H1 (cell line): ENCODE data around the gene LDLRAD3. TPM values are rescaled to one million over a fixed set of nuclear protein-coding genes. Genes with fewer than 3 reads are reported as not detected.

Experiments
- GABPA ChIP-seq: IDR thresholded peaks from 2 replicates; pipeline ENCODE4 v1.6.1; 2011; ENCODE audit warnings: mild to moderate bottlenecking, low read length, moderate library complexity, borderline replicate concordance; ENCODE audit not compliant: insufficient read depth
- MAFK ChIP-seq: IDR thresholded peaks from 2 replicates; pipeline ENCODE4 v1.6.1; 2012; ENCODE audit warnings: low read depth, mild to moderate bottlenecking, improper control_type of control experiment, low read length
- PHF8 ChIP-seq: fragments of 200-600 bp; sonication (generic); conservative IDR thresholded peaks from 2 replicates; pipeline ENCODE4 v1.7.1; 2012; ENCODE audit warnings: low read depth, mild to moderate bottlenecking, inconsistent platforms, low read length, moderate library complexity
- RXRA ChIP-seq: IDR thresholded peaks from 2 replicates; pipeline ENCODE4 v1.6.1; 2011; ENCODE audit warnings: low read depth, mild to moderate bottlenecking, low read length, moderate library complexity; ENCODE audit not compliant: insufficient read depth
- SIX5 ChIP-seq: IDR thresholded peaks from 2 replicates; pipeline ENCODE4 v1.6.1; 2011; ENCODE audit warnings: mild to moderate bottlenecking, low read depth, low read length
- polyA plus RNA-seq, 7 experiments: library from polyadenylated mRNA; depleted of rRNA in 3 of 7; stranded (reverse) in 5 of 7; unstranded in 2 of 7; fragments of >200 nt in 5 of 7; fragments of 200-250 nt in 2 of 7; gene quantifications; 1 replicate in 5 of 7; 2 replicates in 1 of 7; 4 replicates in 1 of 7; pipeline versions ENCODE4 v1.2.1 to v1.2.3, GENCODE V29; 2011 to 2013; ENCODE audit warnings: missing spikeins in 2 of 7, mixed read lengths in 2 of 7
- total RNA-seq: library from RNA; stranded (reverse); fragmentation: NEBNext Ultra II Directional; extraction: Animal tissue kit (Norgen Biotek cat#: 25700); gene quantifications from 2 replicates; pipeline ENCODE4 v1.2.1, GENCODE V29; 2021

LDLRAD3 gene
- total and polyA plus RNA-seq, 2 of the 8 experiments (the other 6 are each of a cell fraction or from before 2014, with no cell fraction given): 18.6 to 22.8 TPM

GRCh38 chr11:36142879-36143278 is 199.0 kb downstream of the LDLRAD3 start (continued):
- TF ChIP-seq RXRA (no peak), SIX5 (no peak), GABPA (no peak), MAFK (no peak), PHF8 (no peak)
